ENCODE measurements around the gene ANGPTL5.
A peak's percentile ranks its signal among the peaks of the same experiment; 100 is the strongest.

The ANGPTL5 gene

GRCh38 chr11:101880222-101880621 lies 36.1 kb downstream of the ANGPTL5 start:
- H3K4me3 ChIP-seq (ENCODE audit: low read depth, low read length): no peak overlapping the region
- no peak for DNase-seq (ENCODE audit: low read depth, low spot score)
- TF ChIP-seq, protein P1, sequence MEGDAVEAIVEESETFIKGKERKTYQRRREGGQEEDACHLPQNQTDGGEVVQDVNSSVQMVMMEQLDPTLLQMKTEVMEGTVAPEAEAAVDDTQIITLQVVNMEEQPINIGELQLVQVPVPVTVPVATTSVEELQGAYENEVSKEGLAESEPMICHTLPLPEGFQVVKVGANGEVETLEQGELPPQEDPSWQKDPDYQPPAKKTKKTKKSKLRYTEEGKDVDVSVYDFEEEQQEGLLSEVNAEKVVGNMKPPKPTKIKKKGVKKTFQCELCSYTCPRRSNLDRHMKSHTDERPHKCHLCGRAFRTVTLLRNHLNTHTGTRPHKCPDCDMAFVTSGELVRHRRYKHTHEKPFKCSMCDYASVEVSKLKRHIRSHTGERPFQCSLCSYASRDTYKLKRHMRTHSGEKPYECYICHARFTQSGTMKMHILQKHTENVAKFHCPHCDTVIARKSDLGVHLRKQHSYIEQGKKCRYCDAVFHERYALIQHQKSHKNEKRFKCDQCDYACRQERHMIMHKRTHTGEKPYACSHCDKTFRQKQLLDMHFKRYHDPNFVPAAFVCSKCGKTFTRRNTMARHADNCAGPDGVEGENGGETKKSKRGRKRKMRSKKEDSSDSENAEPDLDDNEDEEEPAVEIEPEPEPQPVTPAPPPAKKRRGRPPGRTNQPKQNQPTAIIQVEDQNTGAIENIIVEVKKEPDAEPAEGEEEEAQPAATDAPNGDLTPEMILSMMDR (IDR thresholded peaks at IDR 0.05; ENCODE audit: insufficient read depth, low read length, missing control alignments): peak; percentile 44
- ChIA-PET POLR2A (no interaction called here), CTCF (interaction anchor here (0.7 to 6.0 kb wide), 22 partner anchors 10 to 462 kb away, joined by 3 to 130 read pairs (median 5); partner anchors contain the start of gene CEP126)

GRCh38 chr11:101872171-101872882 lies 44.0 kb downstream of the ANGPTL5 start:
- ChIA-PET CTCF (interaction anchor here (0.8 to 2.4 kb wide), 4 partner anchors 9 to 43 kb away, joined by 4 to 12 read pairs (median 4); partner anchors contain the start of gene CEP126), POLR2A (no interaction called here)
- no peak for DNase-seq (ENCODE audit: low read depth, low spot score)
- H3K4me3 ChIP-seq (ENCODE audit: low read depth, low read length): no peak overlapping the region
- TF ChIP-seq, protein P1 (IDR thresholded peaks at IDR 0.05; ENCODE audit: insufficient read depth, low read length, missing control alignments): no peak

DNA sequence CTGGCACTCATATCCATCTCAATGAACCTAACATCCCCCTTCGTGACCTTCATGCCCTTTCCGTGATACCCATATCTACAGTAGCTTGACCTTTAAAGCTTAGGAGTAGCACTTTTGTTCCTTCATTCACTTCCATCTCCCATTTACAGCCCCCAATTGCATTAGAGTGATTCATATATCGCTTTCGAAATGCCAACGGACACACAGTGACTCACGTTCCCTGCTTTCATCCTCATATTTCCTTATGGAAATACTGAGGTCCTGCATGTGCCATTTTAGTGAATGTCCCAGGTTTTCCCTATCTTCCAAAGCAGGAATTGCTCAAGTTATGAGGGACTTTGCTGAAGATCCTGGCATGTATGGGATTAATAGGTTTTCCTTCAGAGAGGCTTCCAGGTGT lies 45.8 kb downstream of the ANGPTL5 start:
- no peak overlapping the region for H3K4me3 ChIP-seq (ENCODE audit: low read depth, low read length)
- ChIA-PET CTCF (interaction anchor here (1.3 to 2.4 kb wide), 5 partner anchors 9 to 140 kb away, joined by 3 to 21 read pairs (median 7); no protein-coding TSS in a partner anchor), POLR2A (no interaction called here)
- no peak for DNase-seq (ENCODE audit: low read depth, low spot score)
- TF ChIP-seq, protein P1 (IDR thresholded peaks at IDR 0.05; ENCODE audit: insufficient read depth, low read length, missing control alignments): no peak

- CTCF ChIA-PET: interaction anchor here (0.6 to 11.5 kb wide), 5 partner anchors 10 to 140 kb away, joined by 3 to 436 read pairs (median 4); no protein-coding TSS in a partner anchor
- POLR2A ChIA-PET: interaction anchor here (0.6 kb wide), 1 partner anchor 305 kb away, joined by 3 read pairs; no protein-coding TSS in a partner anchor
- TF ChIP-seq, protein P1 (IDR thresholded peaks at IDR 0.05; ENCODE audit: insufficient read depth, low read length, missing control alignments): no peak
- no peak overlapping the region for H3K4me3 ChIP-seq (ENCODE audit: low read depth, low read length)
- no peak for DNase-seq (ENCODE audit: low read depth, low spot score)
These were observed 48.4 kb downstream of the ANGPTL5 start for GRCh38 chr11:101867951-101868350.

DNA sequence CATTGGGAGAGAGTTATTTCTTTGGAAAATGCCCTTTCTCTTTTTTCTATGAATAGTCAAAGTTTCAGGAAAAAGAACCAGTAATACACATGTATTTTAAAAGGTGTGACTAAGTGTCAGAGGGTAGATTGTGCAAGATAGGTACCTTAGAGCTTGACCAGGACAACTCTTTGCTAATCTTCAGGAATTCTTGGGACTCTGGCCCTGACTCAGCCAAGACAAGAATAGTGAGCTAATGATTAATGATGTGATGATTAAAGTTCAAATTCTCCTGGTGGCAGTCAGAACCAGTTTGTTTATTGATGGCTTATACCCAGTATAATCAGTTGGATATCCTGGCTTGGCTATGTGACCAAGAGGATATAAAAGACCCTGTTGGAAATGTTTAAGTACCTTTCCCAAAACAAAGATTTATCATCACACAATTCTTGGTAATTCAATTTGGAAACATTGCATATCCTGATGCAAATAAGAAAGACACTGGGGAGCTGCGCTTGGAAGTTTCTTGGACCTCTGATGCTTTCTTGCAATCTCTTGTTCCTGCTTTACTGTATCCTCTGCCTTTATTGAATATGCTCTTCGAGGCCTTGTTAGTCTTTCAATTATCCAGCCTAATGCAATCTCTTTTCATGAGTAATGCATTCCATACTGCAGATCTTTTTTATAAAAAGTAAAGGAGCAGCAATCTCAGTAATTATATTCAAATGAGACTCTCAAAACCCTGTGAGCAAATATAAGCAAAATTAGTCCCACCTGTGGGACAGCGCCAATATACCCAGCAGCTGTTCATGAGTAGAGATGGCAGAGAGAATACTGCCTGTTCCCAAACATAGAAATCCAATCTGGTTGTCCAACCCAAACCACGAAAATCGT lies 49.5 kb downstream of the ANGPTL5 start:
- H3K4me3 ChIP-seq (ENCODE audit: low read depth, low read length): no peak overlapping the region
- TF ChIP-seq, protein P1 (IDR thresholded peaks at IDR 0.05; ENCODE audit: insufficient read depth, low read length, missing control alignments): no peak
- ChIA-PET CTCF (interaction anchor here (1.0 to 11.5 kb wide), 3 partner anchors 12 to 141 kb away, joined by 4 to 436 read pairs (median 14); no protein-coding TSS in a partner anchor), POLR2A (interaction anchor here (0.5 to 0.6 kb wide), 2 partner anchors 244 to 409 kb away, joined by 3 read pairs; no protein-coding TSS in a partner anchor)
- DNase-seq (ENCODE audit: low read depth, low spot score): no peak
